CD14-positive monocyte (primary cell): ENCODE measurements around the gene GOLGA5. TPM values are rescaled to one million over a fixed set of nuclear protein-coding genes. Genes with fewer than 3 reads are reported as not detected.

Experiments
- DNase-seq, 3 donors: peaks; one replicate each; pipeline ENCODE4 v3.0.0-alpha.2; 2011 to 2022
- H2AFZ ChIP-seq: 2 replicates; pipeline ENCODE4 v1.6.0; 2012; ENCODE audit warnings: mild to moderate bottlenecking, low read depth, low read length, inconsistent platforms; ENCODE audit not compliant: insufficient read depth, poor library complexity, severe bottlenecking
- H3K27ac ChIP-seq, 2 donors: 1 replicate in 1 of 2; 2 replicates in 1 of 2; pipeline ENCODE4 v1.5.1; 2012 to 2013; ENCODE audit warnings: low read length in 2 of 2, control low read depth in 1 of 2, inconsistent platforms in 1 of 2, low read depth in 1 of 2, mild to moderate bottlenecking in 1 of 2
- H3K27me3 ChIP-seq, 2 donors: one replicate each; pipeline versions ENCODE4 v1.6.0 to v1.6.1; 2011 to 2013; ENCODE audit warnings: low read length in 2 of 2; ENCODE audit not compliant: control insufficient read depth in 2 of 2, insufficient read depth in 2 of 2
- H3K36me3 ChIP-seq, 2 donors: replicated peaks in 1 of 2; 1 replicate in 1 of 2; 2 replicates in 1 of 2; pipeline versions ENCODE4 v1.5.1 to v1.6.1; 2012 to 2013; ENCODE audit warnings: low read length in 2 of 2, control low read depth in 1 of 2, inconsistent platforms in 1 of 2, mild to moderate bottlenecking in 1 of 2; ENCODE audit not compliant: insufficient read depth in 2 of 2, control insufficient read depth in 1 of 2
- H3K4me1 ChIP-seq, 2 donors: 1 replicate in 1 of 2; 2 replicates in 1 of 2; pipeline versions ENCODE4 v1.5.1 to v1.6.1; 2012 to 2013; ENCODE audit warnings: low read length in 2 of 2, control low read depth in 1 of 2, inconsistent platforms in 1 of 2, mild to moderate bottlenecking in 1 of 2, moderate library complexity in 1 of 2; ENCODE audit not compliant: insufficient read depth in 2 of 2, control insufficient read depth in 1 of 2
- H3K4me2 ChIP-seq: replicated peaks from 2 replicates; pipeline ENCODE3; 2012; ENCODE audit warnings: low read length, moderate library complexity, mild to moderate bottlenecking; ENCODE audit not compliant: poor library complexity, severe bottlenecking; ENCODE audit errors: extremely low read depth
- H3K4me3 ChIP-seq, 3 experiments: fragments of 200-600 bp in 1 of 3; sonication (generic) in 1 of 3; replicated peaks in 1 of 3; 1 replicate in 2 of 3; 2 replicates in 1 of 3; pipeline ENCODE4 v1.5.1; 2011 to 2013; ENCODE audit warnings: low read length in 3 of 3, mild to moderate bottlenecking in 3 of 3, control low read depth in 2 of 3, low read depth in 2 of 3, inconsistent platforms in 1 of 3, moderate library complexity in 1 of 3
- H3K79me2 ChIP-seq: 2 replicates; pipeline ENCODE4 v1.6.0; 2012; ENCODE audit warnings: mild to moderate bottlenecking, control low read depth, inconsistent platforms, low read length, moderate library complexity; ENCODE audit not compliant: insufficient read depth
- H3K9ac ChIP-seq: 2 replicates; pipeline ENCODE4 v1.6.0; 2017; ENCODE audit warnings: low read length, mild to moderate bottlenecking; ENCODE audit not compliant: insufficient read depth, poor library complexity, severe bottlenecking
- H3K9me3 ChIP-seq, 2 donors: replicated peaks in 1 of 2; 1 replicate in 1 of 2; 2 replicates in 1 of 2; pipeline versions ENCODE4 v1.5.1 to v1.6.1; 2012 to 2013; ENCODE audit warnings: low read length in 2 of 2, control low read depth in 1 of 2; ENCODE audit not compliant: control insufficient read depth in 1 of 2, insufficient read depth in 1 of 2
- H4K20me1 ChIP-seq: 2 replicates; pipeline ENCODE4 v1.6.0; 2012; ENCODE audit warnings: mild to moderate bottlenecking, low read length, control low read depth, moderate library complexity; ENCODE audit not compliant: insufficient read depth
- H3K27ac Mint-ChIP-seq, 7 donors: one replicate each; pipeline ENCODE4 v1.8.0; 2020; ENCODE audit warnings: mild to moderate bottlenecking in 7 of 7, mixed read lengths in 7 of 7, moderate library complexity in 6 of 7, inconsistent platforms in 2 of 7
- H3K27me3 Mint-ChIP-seq, 3 donors: one replicate each; pipeline ENCODE4 v1.8.0; 2021 to 2022; ENCODE audit warnings: low read depth in 3 of 3, mild to moderate bottlenecking in 3 of 3, mixed read lengths in 3 of 3, moderate library complexity in 3 of 3, inconsistent platforms in 1 of 3
- H3K36me3 Mint-ChIP-seq, 2 donors: one replicate each; pipeline ENCODE4 v1.8.0; 2020; ENCODE audit warnings: mixed read lengths in 2 of 2, inconsistent platforms in 1 of 2, mild to moderate bottlenecking in 1 of 2
- H3K4me1 Mint-ChIP-seq: one replicate; pipeline ENCODE4 v1.8.0; 2020; ENCODE audit warnings: mild to moderate bottlenecking, mixed read lengths
- H3K4me3 Mint-ChIP-seq, 2 donors: one replicate each; pipeline ENCODE4 v1.8.0; 2020; ENCODE audit warnings: mild to moderate bottlenecking in 2 of 2, mixed read lengths in 2 of 2, moderate library complexity in 1 of 2
- H3K9me3 Mint-ChIP-seq, 7 donors: one replicate each; pipeline ENCODE4 v1.8.0; 2020 to 2022; ENCODE audit warnings: mixed read lengths in 7 of 7, mild to moderate bottlenecking in 6 of 7, moderate library complexity in 6 of 7, inconsistent platforms in 2 of 7
- CTCF ChIP-seq: fragments of 200-600 bp; IDR thresholded peaks from one replicate; pipeline ENCODE4 v1.8.0; 2022; ENCODE audit warnings: antibody characterized with exemption, mild to moderate bottlenecking
- WGBS: methylation state at CpG from one replicate; pipeline ENCODE4 v1.1.5; 2013; ENCODE audit warnings: missing lambda C conversion rate; ENCODE audit not compliant: insufficient coverage; 5-methylcytosine and 5-hydroxymethylcytosine counted together
- intact Hi-C, 2 donors: fragments of 100-400 bp; cut with micrococcal nuclease; formaldehyde crosslinking; loops; one replicate each; pipeline versions ENCODE4 v1.15.0 to v1.15.1; 2023
- polyA plus RNA-seq, 3 donors: library from polyadenylated mRNA; depleted of rRNA in 1 of 3; unstranded in 2 of 3; stranded (reverse) in 1 of 3; fragments of 300-500 nt in 2 of 3; fragments of >200 nt in 1 of 3; fragmentation: Illumina TruSeq in 2 of 3; gene quantifications; 1 replicate in 2 of 3; 2 replicates in 1 of 3; pipeline ENCODE4 v1.2.3, GENCODE V29; 2012 to 2021

GOLGA5 gene
- polyA plus RNA-seq, 3 donors, result 12.4 to 19.0 (median 16.3) TPM

- no peaks in the 10 kb centered on the region for H3K36me3 Mint-ChIP-seq
- no peak for DNase-seq
- H3K4me1 Mint-ChIP-seq, result no peaks in the 10 kb centered on the region
- no peak overlapping the region for H3K27ac Mint-ChIP-seq
- Histone ChIP-seq H4K20me1 (no peaks in the 10 kb centered on the region), H3K27me3 (no peaks in the 10 kb centered on the region), H3K9me3 (peaks cover under 1 to 2% of the 10 kb centered on the region in 2 donors), H3K79me2 (no peaks in the 10 kb centered on the region), H3K9ac (no peak overlapping the region), H3K36me3 (no peaks in the 10 kb centered on the region), H3K4me1 (no peaks in the 10 kb centered on the region), H2AFZ (no peak overlapping the region), H3K4me2 (no peak overlapping the region), H3K4me3 (no peak overlapping the region), H3K27ac (no peak overlapping the region)
- H3K27me3 Mint-ChIP-seq, result peaks cover 6 to 18% (median 9%) of the 10 kb centered on the region in 3 donors
- TF ChIP-seq CTCF, result no peak
- no CpG with 5 or more reads among the region's 1 CpG for WGBS
- no peak overlapping the region for H3K4me3 Mint-ChIP-seq
- H3K9me3 Mint-ChIP-seq, result peaks cover 0 to 7% (median 2%) of the 10 kb centered on the region in 7 donors
- intact Hi-C loops, result no loop called here
These were observed 93.1 kb downstream of the GOLGA5 start for GRCh38 chr14:92887157-92887556.

- Histone ChIP-seq H3K9me3 (peaks cover 7 to 11% of the 10 kb centered on the region in 2 donors), H3K79me2 (no peaks in the 10 kb centered on the region), H4K20me1 (no peaks in the 10 kb centered on the region), H3K4me1 (no peaks in the 10 kb centered on the region), H3K4me3 (no peak overlapping the region), H3K9ac (no peak overlapping the region), H3K27ac (no peak overlapping the region), H3K4me2 (no peak overlapping the region), H3K36me3 (no peaks in the 10 kb centered on the region), H3K27me3 (no peaks in the 10 kb centered on the region), H2AFZ (no peak overlapping the region)
- Mint-ChIP-seq H3K9me3 (peaks cover 6 to 20% (median 14%) of the 10 kb centered on the region in 7 donors), H3K36me3 (no peaks in the 10 kb centered on the region), H3K27me3 (peaks cover 6 to 22% (median 8%) of the 10 kb centered on the region in 3 donors), H3K4me3 (no peak overlapping the region), H3K27ac (no peak overlapping the region), H3K4me1 (no peaks in the 10 kb centered on the region)
- no peak for DNase-seq
- intact Hi-C loops, result no loop called here
- no peak for TF ChIP-seq CTCF
These were observed 94.8 kb downstream of the GOLGA5 start for GRCh38 chr14:92888896-92889295.

Other genes with a start within 250 kb of the GOLGA5 start
- 1 to 10 TPM; 1.7 to 3.3 (median 2.9) TPM for gene LGMN, start 45.7 kb upstream of the GOLGA5 start, polyA plus RNA-seq
- not detected for gene CHGA, start 128.8 kb downstream of the GOLGA5 start, polyA plus RNA-seq